ENCODE data around the gene P2RY13. TPM values are rescaled to one million over a fixed set of nuclear protein-coding genes. Genes with fewer than 3 reads are reported as not detected.

The P2RY13 gene
- total RNA-seq, 2 donors from 2014 or later: not detected

GRCh38 chr3:151362751-151363174, 33.4 kb upstream of the P2RY13 start:
- Histone ChIP-seq H3K4me1 (ENCODE audit: control insufficient read depth, insufficient read depth, low read length) (peaks cover 2% of the 10 kb centered on the region), H3K27me3 (ENCODE audit: control insufficient read depth, insufficient read depth, low read length, poor library complexity, severe bottlenecking) (no peaks in the 10 kb centered on the region), H3K36me3 (ENCODE audit: control insufficient read depth, insufficient read depth, low read length) (no peaks in the 10 kb centered on the region), H3K9me3 (ENCODE audit: control insufficient read depth, low read length) (no peaks in the 10 kb centered on the region), H3K9ac (ENCODE audit: extremely low read depth, low read length, poor library complexity, severe bottlenecking) (no peak overlapping the region), H3K27ac (ENCODE audit: low read depth, low read length) (no peak overlapping the region), H3K4me3 (ENCODE audit: low read length) (no peak overlapping the region)
- Mint-ChIP-seq H3K4me1 (peaks cover 7% of the 10 kb centered on the region), H3K9me3 (no peaks in the 10 kb centered on the region), H3K36me3 (ENCODE audit: low read depth) (peaks cover 1% of the 10 kb centered on the region), H3K27ac (no peak overlapping the region), H3K4me3 (no peak overlapping the region), H3K27me3 (ENCODE audit: insufficient read depth) (no peaks in the 10 kb centered on the region)
- DNase-seq: no peak
- 90 to 92% methylated on average over 3 of the region's 3 CpGs for WGBS, 2 experiments (ENCODE audit: insufficient coverage in 1 of 2, insufficient read length in 1 of 2)
- no peak for TF ChIP-seq CTCF (conservative IDR thresholded peaks at IDR 0.05)

- Mint-ChIP-seq H3K27ac (no peak overlapping the region), H3K4me3 (no peak overlapping the region), H3K4me1 (no peaks in the 10 kb centered on the region), H3K36me3 (ENCODE audit: low read depth) (peaks cover 7% of the 10 kb centered on the region), H3K27me3 (ENCODE audit: insufficient read depth) (no peaks in the 10 kb centered on the region), H3K9me3 (no peaks in the 10 kb centered on the region)
- Histone ChIP-seq H3K4me1 (ENCODE audit: control insufficient read depth, insufficient read depth, low read length) (no peaks in the 10 kb centered on the region), H3K36me3 (ENCODE audit: control insufficient read depth, insufficient read depth, low read length) (no peaks in the 10 kb centered on the region), H3K27ac (ENCODE audit: low read depth, low read length) (no peak overlapping the region), H3K4me3 (ENCODE audit: low read length) (no peak overlapping the region), H3K9me3 (ENCODE audit: control insufficient read depth, low read length) (no peaks in the 10 kb centered on the region), H3K9ac (ENCODE audit: extremely low read depth, low read length, poor library complexity, severe bottlenecking) (no peak overlapping the region), H3K27me3 (ENCODE audit: control insufficient read depth, insufficient read depth, low read length, poor library complexity, severe bottlenecking) (no peaks in the 10 kb centered on the region)
- WGBS, 2 experiments (ENCODE audit: insufficient coverage in 1 of 2, insufficient read length in 1 of 2): 100% methylated on average over 1 of the region's 2 CpGs; no CpG with 5 or more reads in 1 of the 2 experiments
- DNase-seq: no peak
- no peak for TF ChIP-seq CTCF (conservative IDR thresholded peaks at IDR 0.05)
Observed at GRCh38 chr3:151357463-151357850, 28.1 kb upstream of the P2RY13 start.

- Mint-ChIP-seq H3K36me3 (ENCODE audit: low read depth) (peaks cover 9% of the 10 kb centered on the region), H3K4me3 (no peak overlapping the region), H3K4me1 (no peaks in the 10 kb centered on the region), H3K27me3 (ENCODE audit: insufficient read depth) (no peaks in the 10 kb centered on the region), H3K9me3 (no peaks in the 10 kb centered on the region), H3K27ac (no peak overlapping the region)
- no peak for DNase-seq
- no peak for TF ChIP-seq CTCF (conservative IDR thresholded peaks at IDR 0.05)
- 95% methylated on average over 2 of the region's 2 CpGs; no CpG with 5 or more reads in 1 of the 2 experiments for WGBS, 2 experiments (ENCODE audit: insufficient coverage in 1 of 2, insufficient read length in 1 of 2)
- Histone ChIP-seq H3K36me3 (ENCODE audit: control insufficient read depth, insufficient read depth, low read length) (no peaks in the 10 kb centered on the region), H3K4me1 (ENCODE audit: control insufficient read depth, insufficient read depth, low read length) (no peaks in the 10 kb centered on the region), H3K27ac (ENCODE audit: low read depth, low read length) (no peak overlapping the region), H3K4me3 (ENCODE audit: low read length) (no peak overlapping the region), H3K27me3 (ENCODE audit: control insufficient read depth, insufficient read depth, low read length, poor library complexity, severe bottlenecking) (no peaks in the 10 kb centered on the region), H3K9me3 (ENCODE audit: control insufficient read depth, low read length) (no peaks in the 10 kb centered on the region), H3K9ac (ENCODE audit: extremely low read depth, low read length, poor library complexity, severe bottlenecking) (no peak overlapping the region)
Observed at GRCh38 chr3:151356794-151357462, 27.6 kb upstream of the P2RY13 start.

Measured in endodermal cell (in vitro differentiated cells).